Measurements from ENCODE around the gene ATP5F1C. TPM values are rescaled to one million over a fixed set of nuclear protein-coding genes. Genes with fewer than 3 reads are reported as not detected.

The ATP5F1C gene
- total RNA-seq, 1 experiment from 2014 or later = 292 TPM

DNA sequence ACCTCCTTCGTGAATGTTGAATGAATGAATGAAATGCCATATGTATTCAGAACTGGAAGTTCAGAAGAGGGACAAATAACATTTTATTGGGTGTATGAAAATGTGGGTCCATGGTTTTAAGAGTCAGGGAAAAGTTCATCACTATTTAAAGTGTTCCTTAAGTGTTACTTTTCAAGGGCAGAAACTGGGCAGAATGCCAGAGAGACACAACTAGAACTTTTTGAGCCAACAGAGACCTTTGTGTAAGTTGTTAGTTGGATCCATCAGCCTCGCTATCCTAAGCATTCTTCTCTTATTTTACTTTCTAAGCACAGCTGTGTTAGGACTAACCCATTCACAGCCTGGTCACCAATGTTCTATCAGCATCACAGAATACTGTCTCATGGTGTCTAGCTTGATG, 16.8 kb downstream of the ATP5F1C start:
- Histone ChIP-seq H3K27me3 (ENCODE audit: insufficient read depth, low read length) (no peaks in the 10 kb centered on the region), H3K9me3 (ENCODE audit: control insufficient read depth in 1 of 2, insufficient read depth in 1 of 2, low read depth in 1 of 2, low read length in 2 of 2) (no peaks in the 10 kb centered on the region), H3K4me3 (replicated peaks in 1 of 2; ENCODE audit: low read depth in 1 of 2, low read length in 2 of 2) (no peak overlapping the region), H3K79me2 (ENCODE audit: insufficient read depth, low read length) (peaks cover 21% of the 10 kb centered on the region), H3K27ac (ENCODE audit: low read depth, low read length) (no peak overlapping the region), H3K4me2 (ENCODE audit: low read length) (no peak overlapping the region), H2AFZ (ENCODE audit: low read depth, low read length, poor library complexity, severe bottlenecking) (no peak overlapping the region), H3K9ac (ENCODE audit: low read length) (no peak overlapping the region), H3K36me3 (ENCODE audit: control insufficient read depth in 1 of 2, insufficient read depth in 2 of 2, low read length in 2 of 2) (peaks cover 56% of the 10 kb centered on the region in 2 experiments), H4K20me1 (ENCODE audit: insufficient read depth) (no peaks in the 10 kb centered on the region), H3K9me2 (ENCODE audit: insufficient read depth) (no peaks in the 10 kb centered on the region), H3K4me1 (ENCODE audit: control insufficient read depth in 1 of 2, insufficient read depth in 2 of 2, low read length in 2 of 2) (no peaks in the 10 kb centered on the region)
- POLR2A ChIA-PET = no interaction called here
- no peak for ATAC-seq
- intact Hi-C loops (cut with micrococcal nuclease) = no loop called here
- CTCF ChIA-PET = no interaction called here
- RAD21 ChIA-PET (ENCODE audit: low non-redundant PET in 1 of 2, low total read pairs in 2 of 2, uncharacterized antibody in 2 of 2, unreplicated experiment in 2 of 2) = no interaction called here
- no TSS peak for BruUV-seq (replicated peaks)
- TF ChIP-seq, protein P1, sequence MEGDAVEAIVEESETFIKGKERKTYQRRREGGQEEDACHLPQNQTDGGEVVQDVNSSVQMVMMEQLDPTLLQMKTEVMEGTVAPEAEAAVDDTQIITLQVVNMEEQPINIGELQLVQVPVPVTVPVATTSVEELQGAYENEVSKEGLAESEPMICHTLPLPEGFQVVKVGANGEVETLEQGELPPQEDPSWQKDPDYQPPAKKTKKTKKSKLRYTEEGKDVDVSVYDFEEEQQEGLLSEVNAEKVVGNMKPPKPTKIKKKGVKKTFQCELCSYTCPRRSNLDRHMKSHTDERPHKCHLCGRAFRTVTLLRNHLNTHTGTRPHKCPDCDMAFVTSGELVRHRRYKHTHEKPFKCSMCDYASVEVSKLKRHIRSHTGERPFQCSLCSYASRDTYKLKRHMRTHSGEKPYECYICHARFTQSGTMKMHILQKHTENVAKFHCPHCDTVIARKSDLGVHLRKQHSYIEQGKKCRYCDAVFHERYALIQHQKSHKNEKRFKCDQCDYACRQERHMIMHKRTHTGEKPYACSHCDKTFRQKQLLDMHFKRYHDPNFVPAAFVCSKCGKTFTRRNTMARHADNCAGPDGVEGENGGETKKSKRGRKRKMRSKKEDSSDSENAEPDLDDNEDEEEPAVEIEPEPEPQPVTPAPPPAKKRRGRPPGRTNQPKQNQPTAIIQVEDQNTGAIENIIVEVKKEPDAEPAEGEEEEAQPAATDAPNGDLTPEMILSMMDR (IDR thresholded peaks at IDR 0.05 in 2 of 3, conservative IDR thresholded peaks at IDR 0.05 in 1 of 3; ENCODE audit: borderline replicate concordance in 1 of 3, insufficient read depth in 1 of 3, low read depth in 2 of 3, low read length in 2 of 3) = no peak
- no peak for TF ChIP-seq CEBPB (IDR thresholded peaks at IDR 0.05; ENCODE audit: low read depth)
- no peak for TF ChIP-seq RAD21 (IDR thresholded peaks at IDR 0.05; ENCODE audit: low read depth)
- TF ChIP-seq YY1 (IDR thresholded peaks at IDR 0.05; ENCODE audit: extremely low read depth, insufficient replicate concordance, low read depth, low read length) = no peak
- TF ChIP-seq EZH2 (IDR thresholded peaks at IDR 0.05) = no peak
- TF ChIP-seq FOSL1 (IDR thresholded peaks at IDR 0.05; ENCODE audit: low read depth) = no peak
- DNase-seq (ENCODE audit: low read depth, low spot score) = no peak

DNA sequence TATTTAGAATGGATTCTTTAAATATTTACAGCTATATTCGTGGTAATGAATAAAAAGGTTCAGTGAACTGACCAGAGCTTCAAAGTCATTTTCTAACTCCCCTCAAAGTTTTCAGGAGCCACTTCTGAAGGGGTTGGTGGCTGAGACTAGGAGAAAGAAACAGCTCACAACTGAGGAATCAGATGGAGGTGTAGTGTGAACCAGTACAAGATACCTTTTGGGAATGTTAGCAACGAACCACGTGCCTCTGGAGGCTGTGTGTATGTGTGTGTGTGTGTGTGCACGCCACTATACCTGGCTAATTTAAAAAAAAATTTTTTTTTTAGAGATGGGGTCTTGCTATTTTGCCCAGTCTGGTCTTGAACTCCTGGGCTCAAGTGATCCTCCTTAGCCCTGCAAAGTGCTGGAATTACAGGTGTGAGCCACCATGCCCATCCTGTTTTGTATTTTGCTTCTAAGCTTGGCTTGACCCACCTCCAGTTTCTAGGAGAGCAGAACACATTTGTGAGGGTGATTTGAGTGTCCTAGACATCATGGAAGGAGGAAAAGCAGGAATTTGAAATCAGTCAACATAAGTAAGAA, 20.8 kb downstream of the ATP5F1C start:
- H3K4me2 ChIP-seq (ENCODE audit: low read length) = no peak overlapping the region
- POLR2A ChIA-PET = interaction anchor here (0.6 kb wide), 1 partner anchor 9 kb away, joined by 3 read pairs; the partner anchor contains the start of gene TAF3

More for the DNA sequence above, 20.8 kb downstream of the ATP5F1C start:
- H4K20me1 ChIP-seq (ENCODE audit: insufficient read depth) = no peaks in the 10 kb centered on the region
- no peaks in the 10 kb centered on the region for H3K9me2 ChIP-seq (ENCODE audit: insufficient read depth)
- H3K4me3 ChIP-seq (replicated peaks in 1 of 2; ENCODE audit: low read depth in 1 of 2, low read length in 2 of 2) = no peak overlapping the region
- H3K27me3 ChIP-seq (ENCODE audit: insufficient read depth, low read length) = no peaks in the 10 kb centered on the region
- H3K4me1 ChIP-seq (ENCODE audit: control insufficient read depth in 1 of 2, insufficient read depth in 2 of 2, low read length in 2 of 2) = no peaks in the 10 kb centered on the region
- RAD21 ChIA-PET (ENCODE audit: low non-redundant PET in 1 of 2, low total read pairs in 2 of 2, uncharacterized antibody in 2 of 2, unreplicated experiment in 2 of 2) = no interaction called here
- intact Hi-C loops (cut with micrococcal nuclease) = no loop called here
- H3K36me3 ChIP-seq (ENCODE audit: control insufficient read depth in 1 of 2, insufficient read depth in 2 of 2, low read length in 2 of 2) = peaks cover 22 to 26% of the 10 kb centered on the region in 2 experiments
- DNase-seq (ENCODE audit: low read depth, low spot score) = no peak
- ATAC-seq = no peak
- no peak overlapping the region for H3K27ac ChIP-seq (ENCODE audit: low read depth, low read length)
- no peaks in the 10 kb centered on the region for H3K9me3 ChIP-seq (ENCODE audit: control insufficient read depth in 1 of 2, insufficient read depth in 1 of 2, low read depth in 1 of 2, low read length in 2 of 2)
- H3K79me2 ChIP-seq (ENCODE audit: insufficient read depth, low read length) = peaks cover 13% of the 10 kb centered on the region; the same call in 1 of the 2 replicates
- H3K9ac ChIP-seq (ENCODE audit: low read length) = no peak overlapping the region
- no peak overlapping the region for H2AFZ ChIP-seq (ENCODE audit: low read depth, low read length, poor library complexity, severe bottlenecking)
- BruUV-seq (replicated peaks) = no TSS peak
- no peak for TF ChIP-seq FOSL1 (IDR thresholded peaks at IDR 0.05; ENCODE audit: low read depth)
- TF ChIP-seq EZH2 (IDR thresholded peaks at IDR 0.05) = no peak
- no peak for TF ChIP-seq ELF1 (IDR thresholded peaks at IDR 0.05; ENCODE audit: borderline replicate concordance, low read depth)
- no peak for TF ChIP-seq POLR2A (IDR thresholded peaks at IDR 0.05; ENCODE audit: borderline replicate concordance, extremely low read depth, insufficient read depth, insufficient read length)
- no peak for TF ChIP-seq SRF (IDR thresholded peaks at IDR 0.05; ENCODE audit: low read depth)
- TF ChIP-seq POLR2AphosphoS5 (IDR thresholded peaks at IDR 0.05; ENCODE audit: low read depth, low read length) = no peak
- TF ChIP-seq, protein P1 (IDR thresholded peaks at IDR 0.05 in 2 of 3, conservative IDR thresholded peaks at IDR 0.05 in 1 of 3; ENCODE audit: borderline replicate concordance in 1 of 3, insufficient read depth in 1 of 3, low read depth in 2 of 3, low read length in 2 of 3) = no peak
- no peak for TF ChIP-seq SP1 (IDR thresholded peaks at IDR 0.05; ENCODE audit: low read depth)
- no peak for TF ChIP-seq YY1 (IDR thresholded peaks at IDR 0.05; ENCODE audit: extremely low read depth, insufficient replicate concordance, low read depth, low read length)
- TF ChIP-seq TCF7L2 (IDR thresholded peaks at IDR 0.05; ENCODE audit: borderline replicate concordance, extremely low read depth, insufficient read depth, insufficient read length) = no peak
- TF ChIP-seq RAD21 (IDR thresholded peaks at IDR 0.05; ENCODE audit: low read depth) = no peak
- CTCF ChIA-PET = interaction anchor here (0.7 to 1.0 kb wide), 2 partner anchors 8 to 283 kb away, joined by 3 to 4 read pairs; no protein-coding TSS in a partner anchor
